ENCODE data around the gene TELO2. TPM values are rescaled to one million over a fixed set of nuclear protein-coding genes. Genes with fewer than 3 reads are reported as not detected.
"Not testable (repeated sequence)": the region's sequence is repeated elsewhere in the genome, so short reads cannot be mapped to it uniquely, and the experiment has no call there.

The TELO2 gene
- total RNA-seq, 4 donors from 2014 or later = 23.1 to 40.0 (median 34.1) TPM

GRCh38 chr16:1477033-1477432 is 16.1 kb upstream of the TELO2 start:
- no peak for DNase-seq (ENCODE audit: low spot score in 2 of 2)
- 86 to 93% methylated on average over 10 of the region's 10 CpGs for WGBS, 2 donors
- no peak overlapping the region for H3K4me3 ChIP-seq (ENCODE audit: low read depth, poor library complexity, severe bottlenecking)
- intact Hi-C loops (cut with DNase I; ENCODE audit: low total_unique reads) = no loop called here
- no peak for TF ChIP-seq POLR2A (IDR thresholded peaks at IDR 0.05)
- no peak for TF ChIP-seq CTCF (IDR thresholded peaks at IDR 0.05)

GRCh38 chr16:1478937-1479336 is 14.2 kb upstream of the TELO2 start:
- WGBS, 2 donors = 93 to 96% methylated on average over 9 of the region's 9 CpGs
- DNase-seq (ENCODE audit: low spot score in 2 of 2); H3K4me3 ChIP-seq (ENCODE audit: low read depth, poor library complexity, severe bottlenecking); intact Hi-C loops (cut with DNase I; ENCODE audit: low total_unique reads): not testable (repeated sequence)

GRCh38 chr16:1481906-1482835 is 11.0 kb upstream of the TELO2 start:
- WGBS, 2 donors = 71 to 78% methylated on average over 28 of the region's 28 CpGs
- TF ChIP-seq CTCF (IDR thresholded peaks at IDR 0.05) (no peak), POLR2A (IDR thresholded peaks at IDR 0.05) (no peak)
- intact Hi-C loops (cut with DNase I; ENCODE audit: low total_unique reads) = no loop called here
- H3K4me3 ChIP-seq (ENCODE audit: low read depth, poor library complexity, severe bottlenecking) = no peak overlapping the region
- no peak for DNase-seq (ENCODE audit: low spot score in 2 of 2)

- DNase-seq (ENCODE audit: low spot score in 2 of 2) = no peak
- WGBS, 2 donors = 91 to 94% methylated on average over 36 to 40 of the region's 40 CpGs
- intact Hi-C loops (cut with DNase I; ENCODE audit: low total_unique reads) = no loop called here
These were observed 7.2 kb upstream of the TELO2 start for GRCh38 chr16:1485847-1486496.

GRCh38 chr16:1486551-1487390 is 6.4 kb upstream of the TELO2 start:
- WGBS, 2 donors = 85 to 87% methylated on average over 32 to 33 of the region's 33 CpGs
- intact Hi-C loops (cut with DNase I; ENCODE audit: low total_unique reads) = no loop called here
- TF ChIP-seq CTCF (IDR thresholded peaks at IDR 0.05) = no peak
- no peak overlapping the region for H3K4me3 ChIP-seq (ENCODE audit: low read depth, poor library complexity, severe bottlenecking)
- DNase-seq (ENCODE audit: low spot score in 2 of 2) = no peak

More at GRCh38 chr16:1485847-1486496, 7.2 kb upstream of the TELO2 start:
- H3K4me3 ChIP-seq (ENCODE audit: low read depth, poor library complexity, severe bottlenecking) = no peak overlapping the region
- no peak for TF ChIP-seq POLR2A (IDR thresholded peaks at IDR 0.05)
- no peak for TF ChIP-seq CTCF (IDR thresholded peaks at IDR 0.05)

All from lower leg skin (tissue), 4 donors.